K562 (cell line): Measurements from ENCODE around the gene SDHAF3. TPM values are rescaled to one million over a fixed set of nuclear protein-coding genes. Genes with fewer than 3 reads are reported as not detected.

Experiments used
- ATF1 ChIP-seq, 2 experiments: fragments of 450-650 bp in 1 of 2; IDR thresholded peaks; 2 replicates each; pipeline ENCODE4 v1.6.1; 2016; ENCODE audit warnings: missing compliant biosample characterization in 1 of 2, missing genetic modification characterization in 1 of 2
- CHD7 ChIP-seq: fragments of 200-600 bp; sonication (generic); IDR thresholded peaks from one replicate; pipeline ENCODE4 v1.6.1; 2012; ENCODE audit warnings: mild to moderate bottlenecking, low read depth, low read length, inconsistent platforms
- NCOA1 ChIP-seq: fragments of 450-650 bp; IDR thresholded peaks from 2 replicates; pipeline ENCODE4 v1.6.1; 2016; ENCODE audit warnings: low read depth
- NFIC ChIP-seq: fragments of 450-650 bp; IDR thresholded peaks from 2 replicates; pipeline ENCODE4 v1.6.1; 2017; ENCODE audit warnings: mild to moderate bottlenecking, inconsistent platforms
- POLR3A ChIP-seq: IDR thresholded peaks from 2 replicates; pipeline ENCODE4 v1.6.1; 2011; ENCODE audit warnings: borderline replicate concordance, mild to moderate bottlenecking, moderate library complexity; ENCODE audit not compliant: insufficient read length, insufficient read depth; ENCODE audit errors: extremely low read depth
- SIN3B ChIP-seq: fragments of 450-650 bp; IDR thresholded peaks from 2 replicates; pipeline ENCODE4 v1.6.1; 2017; ENCODE audit warnings: low read depth, mild to moderate bottlenecking, moderate library complexity
- ZNF253 ChIP-seq: fragments of 250-450 bp; sonication (Bioruptor Pico); conservative IDR thresholded peaks from 2 replicates; pipeline ENCODE4 v1.6.1; 2021; ENCODE audit warnings: mild to moderate bottlenecking
- ZNF274 ChIP-seq: IDR thresholded peaks from 2 replicates; pipeline ENCODE4 v1.6.1; 2011; ENCODE audit warnings: low read depth, mild to moderate bottlenecking, low read length, moderate library complexity, borderline replicate concordance
- ZNF79 ChIP-seq: fragments of 250-450 bp; sonication (Bioruptor Pico); IDR thresholded peaks from 2 replicates; pipeline ENCODE4 v1.4.0; 2020; ENCODE audit warnings: low read depth, mild to moderate bottlenecking, moderate library complexity
- polyA plus RNA-seq, 8 experiments: library from polyadenylated mRNA; depleted of rRNA in 4 of 8; stranded (reverse) in 5 of 8; unstranded in 3 of 8; fragments of >200 nt; fragmentation: Nextera tagmentation in 2 of 8; fragmentation: Illumina TruSeq in 1 of 8; extraction: Ambion mirVana in 2 of 8; extraction: Trizol in 1 of 8; gene quantifications; 2 replicates each; pipeline versions ENCODE4 v1.2.1 to v1.2.3, GENCODE V29; 2011 to 2014; ENCODE audit warnings: inconsistent platforms in 1 of 8, missing spikeins in 1 of 8
- total RNA-seq, 7 experiments: library from RNA; depleted of rRNA in 6 of 7; stranded (reverse); fragments of >200 nt in 6 of 7; fragmentation: Illumina TruSeq in 2 of 7; extraction: Trizol in 2 of 7; gene quantifications; 2 replicates each; pipeline versions ENCODE4 v1.2.1 to v1.2.3, GENCODE V29; 2011 to 2021; ENCODE audit warnings: low replicate concordance in 1 of 7
- TF ChIP-seq, protein P1 (sequence below): fragments of 250-450 bp; sonication (Bioruptor Pico); IDR thresholded peaks from 2 replicates; pipeline ENCODE4 v1.4.0; 2020

The SDHAF3 gene
- total and polyA plus RNA-seq, 9 of the 15 experiments (the other 6 are each of a cell fraction or from before 2014, with no cell fraction given) = 51.5 to 403 (median 145) TPM

GRCh38 chr7:97117372-97118188 lies at the start of gene SDHAF3 (continued):
- TF ChIP-seq NCOA1 (peak; percentile 98), CHD7 (no peak), ZNF274 (no peak), POLR3A (no peak), SIN3B (peak; percentile 74), ZNF79 (CRISPR knock-in tag) (no peak), ATF1 (CRISPR knock-in tag; IDR thresholded peaks at IDR 0.05) (peak; percentile 59; the same call in 1 of the 2 replicates), ATF1 (tag; IDR thresholded peaks at IDR 0.05) (peak; percentile 94), NFIC (peak; percentile 48), ZNF253 (no peak)
- TF ChIP-seq, protein P1, sequence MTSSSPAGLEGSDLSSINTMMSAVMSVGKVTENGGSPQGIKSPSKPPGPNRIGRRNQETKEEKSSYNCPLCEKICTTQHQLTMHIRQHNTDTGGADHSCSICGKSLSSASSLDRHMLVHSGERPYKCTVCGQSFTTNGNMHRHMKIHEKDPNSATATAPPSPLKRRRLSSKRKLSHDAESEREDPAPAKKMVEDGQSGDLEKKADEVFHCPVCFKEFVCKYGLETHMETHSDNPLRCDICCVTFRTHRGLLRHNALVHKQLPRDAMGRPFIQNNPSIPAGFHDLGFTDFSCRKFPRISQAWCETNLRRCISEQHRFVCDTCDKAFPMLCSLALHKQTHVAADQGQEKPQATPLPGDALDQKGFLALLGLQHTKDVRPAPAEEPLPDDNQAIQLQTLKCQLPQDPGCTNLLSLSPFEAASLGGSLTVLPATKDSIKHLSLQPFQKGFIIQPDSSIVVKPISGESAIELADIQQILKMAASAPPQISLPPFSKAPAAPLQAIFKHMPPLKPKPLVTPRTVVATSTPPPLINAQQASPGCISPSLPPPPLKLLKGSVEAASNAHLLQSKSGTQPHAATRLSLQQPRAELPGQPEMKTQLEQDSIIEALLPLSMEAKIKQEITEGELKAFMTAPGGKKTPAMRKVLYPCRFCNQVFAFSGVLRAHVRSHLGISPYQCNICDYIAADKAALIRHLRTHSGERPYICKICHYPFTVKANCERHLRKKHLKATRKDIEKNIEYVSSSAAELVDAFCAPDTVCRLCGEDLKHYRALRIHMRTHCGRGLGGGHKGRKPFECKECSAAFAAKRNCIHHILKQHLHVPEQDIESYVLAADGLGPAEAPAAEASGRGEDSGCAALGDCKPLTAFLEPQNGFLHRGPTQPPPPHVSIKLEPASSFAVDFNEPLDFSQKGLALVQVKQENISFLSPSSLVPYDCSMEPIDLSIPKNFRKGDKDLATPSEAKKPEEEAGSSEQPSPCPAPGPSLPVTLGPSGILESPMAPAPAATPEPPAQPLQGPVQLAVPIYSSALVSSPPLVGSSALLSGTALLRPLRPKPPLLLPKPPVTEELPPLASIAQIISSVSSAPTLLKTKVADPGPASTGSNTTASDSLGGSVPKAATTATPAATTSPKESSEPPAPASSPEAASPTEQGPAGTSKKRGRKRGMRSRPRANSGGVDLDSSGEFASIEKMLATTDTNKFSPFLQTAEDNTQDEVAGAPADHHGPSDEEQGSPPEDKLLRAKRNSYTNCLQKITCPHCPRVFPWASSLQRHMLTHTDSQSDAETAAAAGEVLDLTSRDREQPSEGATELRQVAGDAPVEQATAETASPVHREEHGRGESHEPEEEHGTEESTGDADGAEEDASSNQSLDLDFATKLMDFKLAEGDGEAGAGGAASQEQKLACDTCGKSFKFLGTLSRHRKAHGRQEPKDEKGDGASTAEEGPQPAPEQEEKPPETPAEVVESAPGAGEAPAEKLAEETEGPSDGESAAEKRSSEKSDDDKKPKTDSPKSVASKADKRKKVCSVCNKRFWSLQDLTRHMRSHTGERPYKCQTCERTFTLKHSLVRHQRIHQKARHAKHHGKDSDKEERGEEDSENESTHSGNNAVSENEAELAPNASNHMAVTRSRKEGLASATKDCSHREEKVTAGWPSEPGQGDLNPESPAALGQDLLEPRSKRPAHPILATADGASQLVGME (CRISPR knock-in tag) = no peak
